ENCODE data around the gene CTNND2. TPM values are rescaled to one million over a fixed set of nuclear protein-coding genes. Genes with fewer than 3 reads are reported as not detected.
"Not testable (repeated sequence)": the region's sequence is repeated elsewhere in the genome, so short reads cannot be mapped to it uniquely, and the experiment has no call there.

Gene CTNND2
- total RNA-seq, 2 experiments from 2014 or later: not detected

GRCh38 chr5:11069041-11069440, 835.2 kb downstream of the CTNND2 start:
- Mint-ChIP-seq H3K9me3 (peaks cover 14% of the 10 kb centered on the region), H3K36me3 (ENCODE audit: low read depth) (no peaks in the 10 kb centered on the region), H3K4me1 (ENCODE audit: low read depth) (no peaks in the 10 kb centered on the region), H3K27me3 (no peaks in the 10 kb centered on the region), H3K27ac (no peak overlapping the region), H3K4me3 (no peak overlapping the region)
- intact Hi-C loops (cut with micrococcal nuclease): no loop called here
- DNase-seq: no peak
- POLR2A ChIA-PET: no interaction called here
- CTCF ChIA-PET: no interaction called here
- ATAC-seq: no peak
- no peak for TF ChIP-seq CTCF (IDR thresholded peaks at IDR 0.05)

GRCh38 chr5:11065723-11066122, 838.5 kb downstream of the CTNND2 start:
- POLR2A ChIA-PET; H3K4me3 Mint-ChIP-seq; CTCF ChIA-PET; intact Hi-C loops (cut with micrococcal nuclease); ATAC-seq; H3K27ac Mint-ChIP-seq; DNase-seq; H3K27me3 Mint-ChIP-seq; H3K4me1 Mint-ChIP-seq (ENCODE audit: low read depth); H3K36me3 Mint-ChIP-seq (ENCODE audit: low read depth): not testable (repeated sequence)
- H3K9me3 Mint-ChIP-seq: peaks cover 14% of the 10 kb centered on the region

DNA sequence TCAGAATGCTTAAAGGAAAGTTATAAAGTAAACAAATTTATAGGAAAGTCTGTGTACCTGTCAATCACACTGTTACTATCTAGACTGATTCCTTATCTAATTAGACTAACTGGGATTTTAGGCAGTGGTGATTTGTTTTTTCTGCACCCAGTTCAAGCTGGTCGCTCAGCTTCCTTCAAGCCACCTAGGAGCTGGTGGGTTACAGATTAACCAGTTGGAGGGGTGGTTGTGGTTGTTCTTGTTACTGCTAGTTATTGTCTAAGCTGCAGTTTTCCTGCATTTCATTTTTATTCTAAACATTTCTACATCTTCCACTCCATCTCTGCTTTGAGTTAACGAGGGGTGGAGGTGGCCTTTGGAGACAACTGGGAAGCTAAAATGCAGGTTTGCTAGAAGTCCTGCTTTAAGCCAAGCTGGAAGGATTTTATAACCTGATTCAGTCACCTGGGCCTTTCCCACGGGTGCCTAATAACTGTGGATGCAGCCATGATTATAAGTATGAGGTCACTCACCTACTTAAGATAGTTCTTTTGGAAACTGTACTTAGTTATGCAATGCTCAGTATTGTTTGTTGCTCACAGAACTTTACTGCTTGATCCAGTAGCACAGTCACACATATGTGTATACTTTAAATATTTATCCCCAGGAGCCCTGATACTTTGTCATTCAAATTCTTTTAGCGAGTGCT, 839.3 kb downstream of the CTNND2 start:
- Mint-ChIP-seq H3K9me3 (peaks cover 6% of the 10 kb centered on the region), H3K4me1 (ENCODE audit: low read depth) (no peaks in the 10 kb centered on the region), H3K27ac (no peak overlapping the region), H3K4me3 (no peak overlapping the region), H3K27me3 (peaks cover 2% of the 10 kb centered on the region), H3K36me3 (ENCODE audit: low read depth) (no peaks in the 10 kb centered on the region)
- ATAC-seq (no peak), DNase-seq (no peak)
- POLR2A ChIA-PET: no interaction called here
- intact Hi-C loops (cut with micrococcal nuclease): no loop called here
- CTCF ChIA-PET: no interaction called here
- TF ChIP-seq CTCF (IDR thresholded peaks at IDR 0.05): no peak

DNA sequence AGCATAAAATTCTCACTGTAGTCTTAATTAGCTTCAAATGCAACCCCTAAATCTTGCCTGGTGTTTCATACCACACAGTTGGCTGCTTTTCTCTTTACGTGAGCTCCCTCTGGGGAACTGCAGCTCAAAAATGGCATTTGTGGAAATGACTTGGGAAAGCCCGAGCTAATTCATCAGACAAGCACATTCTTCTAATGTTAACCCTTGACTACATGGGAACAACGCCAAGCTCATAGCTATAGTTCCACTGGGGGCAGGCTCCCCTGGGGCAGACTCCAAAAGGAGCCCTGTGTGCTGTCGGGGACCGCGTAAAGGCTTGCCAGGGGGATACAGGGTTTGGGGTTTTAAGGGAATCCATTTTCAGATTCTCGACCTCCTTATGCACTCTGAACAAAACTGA, 841.8 kb downstream of the CTNND2 start:
- POLR2A ChIA-PET: no interaction called here
- H3K9me3 Mint-ChIP-seq: no peaks in the 10 kb centered on the region
- intact Hi-C loops (cut with micrococcal nuclease): no loop called here

GRCh38 chr5:11056560-11056959, 847.7 kb downstream of the CTNND2 start:
- Mint-ChIP-seq H3K27ac (no peak overlapping the region), H3K4me3 (no peak overlapping the region), H3K9me3 (no peaks in the 10 kb centered on the region), H3K4me1 (ENCODE audit: low read depth) (no peaks in the 10 kb centered on the region), H3K36me3 (ENCODE audit: low read depth) (no peaks in the 10 kb centered on the region), H3K27me3 (peaks cover 2% of the 10 kb centered on the region)
- ChIA-PET CTCF (no interaction called here), POLR2A (no interaction called here)
- intact Hi-C loops (cut with micrococcal nuclease): no loop called here
- no peak for TF ChIP-seq CTCF (IDR thresholded peaks at IDR 0.05)
- DNase-seq: no peak
- ATAC-seq: no peak

More for the DNA sequence above, 841.8 kb downstream of the CTNND2 start:
- H3K36me3 Mint-ChIP-seq (ENCODE audit: low read depth): no peaks in the 10 kb centered on the region
- no peak for TF ChIP-seq CTCF (IDR thresholded peaks at IDR 0.05)
- no peak overlapping the region for H3K4me3 Mint-ChIP-seq
- CTCF ChIA-PET: interaction anchor here (1.1 kb wide), 1 partner anchor 11 kb away, joined by 4 read pairs; no protein-coding TSS in a partner anchor
- DNase-seq (no peak), ATAC-seq (no peak)
- no peak overlapping the region for H3K27ac Mint-ChIP-seq
- H3K27me3 Mint-ChIP-seq: peaks cover 2% of the 10 kb centered on the region
- H3K4me1 Mint-ChIP-seq (ENCODE audit: low read depth): no peaks in the 10 kb centered on the region

All from activated CD8-positive, alpha-beta T cell treated with anti-CD3 and anti-CD28 coated beads for 36 hours (primary cell).